ENCODE results near the gene ASAH2. TPM values are rescaled to one million over a fixed set of nuclear protein-coding genes. Genes with fewer than 3 reads are reported as not detected.
"Not testable (repeated sequence)": the region's sequence is repeated elsewhere in the genome, so short reads cannot be mapped to it uniquely, and the experiment has no call there.

The ASAH2 gene
- total RNA-seq, 1 experiment from 2014 or later, result 6.4 TPM

GRCh38 chr10:50271564-50272250 is 20.4 kb upstream of the ASAH2 start:
- intact Hi-C loops (cut with micrococcal nuclease; ENCODE audit: unreplicated experiment), result no loop called here
- no peak overlapping the region for H3K4me3 ChIP-seq (ENCODE audit: low read depth, low read length, poor library complexity, severe bottlenecking)
- H3K36me3 ChIP-seq (ENCODE audit: insufficient read depth, low read length, poor library complexity, severe bottlenecking), result no peaks in the 10 kb centered on the region
- DNase-seq (ENCODE audit: low spot score), result no peak
- no peak for TF ChIP-seq EZH2 (IDR thresholded peaks at IDR 0.05; ENCODE audit: borderline replicate concordance, low read depth, low read length, poor library complexity, severe bottlenecking)
- no peak for TF ChIP-seq CTCF (conservative IDR thresholded peaks at IDR 0.05; ENCODE audit: low read depth, low read length)
- no TSS peak for BruUV-seq (replicated peaks)
- no peak overlapping the region for H3K27ac ChIP-seq (ENCODE audit: low read depth, low read length, poor library complexity, severe bottlenecking)
- ChIA-PET POLR2A (ENCODE audit: low non-redundant PET) (no interaction called here), CTCF (no interaction called here)
- no peaks in the 10 kb centered on the region for H3K9me3 ChIP-seq (ENCODE audit: low read depth, low read length, poor library complexity, severe bottlenecking)
- no peaks in the 10 kb centered on the region for H3K4me1 ChIP-seq (ENCODE audit: insufficient read depth, low read length, poor library complexity, severe bottlenecking)
- peaks cover 4% of the 10 kb centered on the region for H3K27me3 ChIP-seq (replicated peaks; ENCODE audit: insufficient read depth, low read depth, low read length, poor library complexity)

GRCh38 chr10:50267877-50268276 is 16.6 kb upstream of the ASAH2 start:
- intact Hi-C loops (cut with micrococcal nuclease; ENCODE audit: unreplicated experiment); BruUV-seq (replicated peaks); DNase-seq (ENCODE audit: low spot score); H3K9me3 ChIP-seq (ENCODE audit: low read depth, low read length, poor library complexity, severe bottlenecking); H3K4me1 ChIP-seq (ENCODE audit: insufficient read depth, low read length, poor library complexity, severe bottlenecking); POLR2A ChIA-PET (ENCODE audit: low non-redundant PET); H3K27ac ChIP-seq (ENCODE audit: low read depth, low read length, poor library complexity, severe bottlenecking); CTCF ChIA-PET; H3K27me3 ChIP-seq (replicated peaks; ENCODE audit: insufficient read depth, low read depth, low read length, poor library complexity); H3K36me3 ChIP-seq (ENCODE audit: insufficient read depth, low read length, poor library complexity, severe bottlenecking); H3K4me3 ChIP-seq (ENCODE audit: low read depth, low read length, poor library complexity, severe bottlenecking): not testable (repeated sequence)

- DNase-seq (ENCODE audit: low spot score); H3K27ac ChIP-seq (ENCODE audit: low read depth, low read length, poor library complexity, severe bottlenecking); BruUV-seq (replicated peaks); H3K36me3 ChIP-seq (ENCODE audit: insufficient read depth, low read length, poor library complexity, severe bottlenecking); H3K9me3 ChIP-seq (ENCODE audit: low read depth, low read length, poor library complexity, severe bottlenecking); H3K4me1 ChIP-seq (ENCODE audit: insufficient read depth, low read length, poor library complexity, severe bottlenecking); CTCF ChIA-PET; H3K4me3 ChIP-seq (ENCODE audit: low read depth, low read length, poor library complexity, severe bottlenecking); intact Hi-C loops (cut with micrococcal nuclease; ENCODE audit: unreplicated experiment); POLR2A ChIA-PET (ENCODE audit: low non-redundant PET): not testable (repeated sequence)
- H3K27me3 ChIP-seq (replicated peaks; ENCODE audit: insufficient read depth, low read depth, low read length, poor library complexity), result peaks cover 17% of the 10 kb centered on the region
Observed at GRCh38 chr10:50262625-50263024, 11.3 kb upstream of the ASAH2 start.

GRCh38 chr10:50260791-50261281 is 9.5 kb upstream of the ASAH2 start:
- POLR2A ChIA-PET (ENCODE audit: low non-redundant PET), result no interaction called here
- intact Hi-C loops (cut with micrococcal nuclease; ENCODE audit: unreplicated experiment), result no loop called here

More at GRCh38 chr10:50260791-50261281, 9.5 kb upstream of the ASAH2 start:
- Histone ChIP-seq H3K4me1 (ENCODE audit: insufficient read depth, low read length, poor library complexity, severe bottlenecking) (no peaks in the 10 kb centered on the region), H3K4me3 (ENCODE audit: low read depth, low read length, poor library complexity, severe bottlenecking) (no peak overlapping the region), H3K27ac (ENCODE audit: low read depth, low read length, poor library complexity, severe bottlenecking) (no peak overlapping the region), H3K27me3 (replicated peaks; ENCODE audit: insufficient read depth, low read depth, low read length, poor library complexity) (peaks cover 30% of the 10 kb centered on the region), H3K9me3 (ENCODE audit: low read depth, low read length, poor library complexity, severe bottlenecking) (no peaks in the 10 kb centered on the region), H3K36me3 (ENCODE audit: insufficient read depth, low read length, poor library complexity, severe bottlenecking) (no peaks in the 10 kb centered on the region)
- no peak for TF ChIP-seq CTCF (conservative IDR thresholded peaks at IDR 0.05; ENCODE audit: low read depth, low read length)
- no peak for TF ChIP-seq EZH2 (IDR thresholded peaks at IDR 0.05; ENCODE audit: borderline replicate concordance, low read depth, low read length, poor library complexity, severe bottlenecking)
- DNase-seq (ENCODE audit: low spot score), result no peak
- BruUV-seq (replicated peaks), result no TSS peak
- CTCF ChIA-PET, result no interaction called here

Measured in A673 (cell line).